ENCODE data around the gene PLXNA4. TPM values are rescaled to one million over a fixed set of nuclear protein-coding genes. Genes with fewer than 3 reads are reported as not detected.

The PLXNA4 gene
- total RNA-seq, 1 donor from 2014 or later, result 21.7 TPM

- Mint-ChIP-seq H3K36me3 (ENCODE audit: low read depth) (no peaks in the 10 kb centered on the region), H3K4me1 (peaks cover under 1% of the 10 kb centered on the region), H3K27ac (ENCODE audit: unreplicated experiment) (no peak overlapping the region), H3K4me3 (no peak overlapping the region), H3K9me3 (no peaks in the 10 kb centered on the region), H3K27me3 (ENCODE audit: low read depth) (no peaks in the 10 kb centered on the region)
- DNase-seq (ENCODE audit: low read depth, low spot score), result no peak
- TF ChIP-seq CTCF (conservative IDR thresholded peaks at IDR 0.05), result no peak
Measured at GRCh38 chr7:132455378-132455777, 120.9 kb downstream of the PLXNA4 start.

- DNase-seq (ENCODE audit: low read depth, low spot score), result no peak
- H3K36me3 Mint-ChIP-seq (ENCODE audit: low read depth), result peaks cover 5% of the 10 kb centered on the region
- no peak overlapping the region for H3K27ac Mint-ChIP-seq (ENCODE audit: unreplicated experiment)
- no peaks in the 10 kb centered on the region for H3K27me3 Mint-ChIP-seq (ENCODE audit: low read depth)
- H3K9me3 Mint-ChIP-seq, result no peaks in the 10 kb centered on the region
- TF ChIP-seq CTCF (conservative IDR thresholded peaks at IDR 0.05), result no peak
- H3K4me3 Mint-ChIP-seq, result no peak overlapping the region
- H3K4me1 Mint-ChIP-seq, result no peaks in the 10 kb centered on the region
Measured at GRCh38 chr7:132453826-132454225, 122.4 kb downstream of the PLXNA4 start.

- DNase-seq (ENCODE audit: low read depth, low spot score), result no peak
- Mint-ChIP-seq H3K9me3 (peaks cover 4% of the 10 kb centered on the region), H3K4me1 (peaks cover 12% of the 10 kb centered on the region), H3K27me3 (ENCODE audit: low read depth) (no peaks in the 10 kb centered on the region), H3K27ac (ENCODE audit: unreplicated experiment) (no peak overlapping the region), H3K4me3 (no peak overlapping the region), H3K36me3 (ENCODE audit: low read depth) (peaks cover 7% of the 10 kb centered on the region)
- TF ChIP-seq CTCF (conservative IDR thresholded peaks at IDR 0.05), result no peak
Measured at GRCh38 chr7:132451161-132451560, 125.1 kb downstream of the PLXNA4 start.

- H3K9me3 Mint-ChIP-seq, result peaks cover 4% of the 10 kb centered on the region
- no peaks in the 10 kb centered on the region for H3K27me3 Mint-ChIP-seq (ENCODE audit: low read depth)
- DNase-seq (ENCODE audit: low read depth, low spot score), result no peak
- peaks cover 7% of the 10 kb centered on the region for H3K36me3 Mint-ChIP-seq (ENCODE audit: low read depth)
- peaks cover 12% of the 10 kb centered on the region for H3K4me1 Mint-ChIP-seq
- TF ChIP-seq CTCF (conservative IDR thresholded peaks at IDR 0.05), result no peak
- no peak overlapping the region for H3K4me3 Mint-ChIP-seq
- H3K27ac Mint-ChIP-seq (ENCODE audit: unreplicated experiment), result peak overlapping the region; percentile 35
Measured at GRCh38 chr7:132450696-132451095, 125.6 kb downstream of the PLXNA4 start.

- no peak for DNase-seq (ENCODE audit: low read depth, low spot score)
- Mint-ChIP-seq H3K27ac (ENCODE audit: unreplicated experiment) (peak overlapping the region; percentile 92), H3K4me3 (no peak overlapping the region), H3K9me3 (peaks cover 5% of the 10 kb centered on the region), H3K36me3 (ENCODE audit: low read depth) (peaks cover 7% of the 10 kb centered on the region), H3K27me3 (ENCODE audit: low read depth) (no peaks in the 10 kb centered on the region), H3K4me1 (peaks cover 12% of the 10 kb centered on the region)
- no peak for TF ChIP-seq CTCF (conservative IDR thresholded peaks at IDR 0.05)
Measured at GRCh38 chr7:132450188-132450587, 126.1 kb downstream of the PLXNA4 start.
